Measurements from ENCODE around the gene GPC6.

Gene GPC6

DNA sequence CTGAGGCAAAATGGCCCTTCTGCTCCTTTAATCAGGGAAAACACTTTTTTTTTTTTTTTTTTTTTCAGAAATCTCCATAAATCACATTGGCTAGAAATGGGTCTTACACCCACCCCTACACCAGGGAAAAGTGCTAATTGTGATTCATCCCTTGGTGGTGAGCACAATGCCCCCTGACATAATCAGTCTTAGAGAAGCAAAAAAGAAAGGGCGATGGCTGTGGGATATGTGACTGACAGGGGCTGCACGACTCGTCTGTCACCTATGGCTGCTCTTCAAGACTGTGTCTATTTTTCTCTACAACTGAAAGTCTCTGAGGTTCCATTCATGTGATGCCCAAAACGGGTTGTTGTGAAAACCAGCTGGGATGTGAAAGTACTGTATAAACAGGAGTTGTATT lies 3.6 kb upstream of the GPC6 start:
- no peak for DNase-seq (ENCODE audit: low read depth)
- TF ChIP-seq, protein P1, sequence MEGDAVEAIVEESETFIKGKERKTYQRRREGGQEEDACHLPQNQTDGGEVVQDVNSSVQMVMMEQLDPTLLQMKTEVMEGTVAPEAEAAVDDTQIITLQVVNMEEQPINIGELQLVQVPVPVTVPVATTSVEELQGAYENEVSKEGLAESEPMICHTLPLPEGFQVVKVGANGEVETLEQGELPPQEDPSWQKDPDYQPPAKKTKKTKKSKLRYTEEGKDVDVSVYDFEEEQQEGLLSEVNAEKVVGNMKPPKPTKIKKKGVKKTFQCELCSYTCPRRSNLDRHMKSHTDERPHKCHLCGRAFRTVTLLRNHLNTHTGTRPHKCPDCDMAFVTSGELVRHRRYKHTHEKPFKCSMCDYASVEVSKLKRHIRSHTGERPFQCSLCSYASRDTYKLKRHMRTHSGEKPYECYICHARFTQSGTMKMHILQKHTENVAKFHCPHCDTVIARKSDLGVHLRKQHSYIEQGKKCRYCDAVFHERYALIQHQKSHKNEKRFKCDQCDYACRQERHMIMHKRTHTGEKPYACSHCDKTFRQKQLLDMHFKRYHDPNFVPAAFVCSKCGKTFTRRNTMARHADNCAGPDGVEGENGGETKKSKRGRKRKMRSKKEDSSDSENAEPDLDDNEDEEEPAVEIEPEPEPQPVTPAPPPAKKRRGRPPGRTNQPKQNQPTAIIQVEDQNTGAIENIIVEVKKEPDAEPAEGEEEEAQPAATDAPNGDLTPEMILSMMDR (IDR thresholded peaks at IDR 0.05; ENCODE audit: low read depth, low read length, missing control alignments): no peak
- H3K4me3 ChIP-seq (ENCODE audit: low read depth, low read length): no peak overlapping the region

DNA sequence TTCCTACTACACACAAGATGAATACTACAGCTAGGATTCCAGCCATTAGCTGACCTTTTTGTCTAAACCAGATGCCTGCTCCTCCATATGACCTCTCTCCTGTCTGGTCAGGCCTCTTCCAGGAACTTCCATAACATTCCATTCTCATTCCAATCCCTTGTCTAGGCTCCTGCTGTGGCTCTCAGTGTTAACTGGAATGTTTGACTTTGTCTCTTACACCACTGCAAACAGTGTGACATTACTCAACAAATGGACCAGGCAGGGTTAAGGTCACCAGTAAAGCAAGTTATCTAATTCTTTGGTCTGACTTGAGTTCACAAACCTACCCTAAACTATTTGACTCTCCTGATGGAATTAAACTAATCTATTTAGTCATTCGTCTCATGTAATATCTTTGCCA lies 2.1 kb upstream of the GPC6 start:
- TF ChIP-seq, protein P1 (IDR thresholded peaks at IDR 0.05; ENCODE audit: low read depth, low read length, missing control alignments): no peak
- H3K4me3 ChIP-seq (ENCODE audit: low read depth, low read length): no peak overlapping the region
- no peak for DNase-seq (ENCODE audit: low read depth)

DNA sequence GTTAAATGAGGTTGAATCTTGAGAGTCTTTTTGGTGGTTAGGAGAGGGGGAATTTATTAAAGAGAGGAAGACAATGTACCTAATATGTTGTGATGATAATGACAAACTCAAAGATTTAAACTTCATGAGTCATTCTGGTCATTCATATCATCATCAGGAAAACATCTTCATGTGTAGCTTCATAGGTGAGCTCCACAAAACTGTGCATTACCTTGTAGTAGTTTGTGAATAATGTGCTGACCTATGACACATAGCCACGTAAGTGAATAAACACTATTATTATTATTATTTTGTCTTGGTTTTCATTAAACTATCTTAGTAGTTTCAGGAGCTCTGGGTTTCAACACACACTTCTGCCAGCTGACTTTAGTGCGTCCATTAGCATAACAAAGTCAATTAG lies 997 bp upstream of the GPC6 start:
- H3K4me3 ChIP-seq (ENCODE audit: low read depth, low read length): no peak overlapping the region
- TF ChIP-seq, protein P1 (IDR thresholded peaks at IDR 0.05; ENCODE audit: low read depth, low read length, missing control alignments): no peak
- DNase-seq (ENCODE audit: low read depth): no peak

DNA sequence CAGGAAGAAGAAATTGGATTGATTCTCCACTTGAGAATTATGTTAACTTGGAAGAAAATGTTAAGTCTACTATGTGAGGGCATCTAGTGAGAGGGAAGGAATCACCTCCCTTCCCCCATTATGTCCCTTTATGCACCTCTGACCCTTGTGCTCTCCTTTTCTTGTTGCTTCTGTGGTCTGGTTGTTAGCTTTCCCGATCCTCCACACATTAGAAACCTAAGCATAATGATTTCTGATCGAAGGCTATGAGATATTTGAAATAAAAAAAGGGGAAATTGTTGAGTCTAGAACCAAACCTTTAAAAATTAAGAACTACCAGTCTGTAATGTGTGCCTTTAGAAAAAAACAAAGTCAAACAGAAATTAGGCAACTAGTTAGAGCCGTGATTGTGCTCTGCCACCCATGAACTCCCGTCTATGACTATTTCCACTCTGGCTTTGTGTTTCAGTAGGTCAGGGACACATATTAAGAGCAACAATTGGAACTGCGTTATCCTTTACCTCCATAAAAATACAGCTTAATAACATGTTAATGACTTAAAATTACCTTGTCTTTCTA lies 463 bp upstream of the GPC6 start:
- TF ChIP-seq, protein P1 (IDR thresholded peaks at IDR 0.05; ENCODE audit: low read depth, low read length, missing control alignments): no peak
- H3K4me3 ChIP-seq (ENCODE audit: low read depth, low read length): no peak overlapping the region
- no peak for DNase-seq (ENCODE audit: low read depth)

DNA sequence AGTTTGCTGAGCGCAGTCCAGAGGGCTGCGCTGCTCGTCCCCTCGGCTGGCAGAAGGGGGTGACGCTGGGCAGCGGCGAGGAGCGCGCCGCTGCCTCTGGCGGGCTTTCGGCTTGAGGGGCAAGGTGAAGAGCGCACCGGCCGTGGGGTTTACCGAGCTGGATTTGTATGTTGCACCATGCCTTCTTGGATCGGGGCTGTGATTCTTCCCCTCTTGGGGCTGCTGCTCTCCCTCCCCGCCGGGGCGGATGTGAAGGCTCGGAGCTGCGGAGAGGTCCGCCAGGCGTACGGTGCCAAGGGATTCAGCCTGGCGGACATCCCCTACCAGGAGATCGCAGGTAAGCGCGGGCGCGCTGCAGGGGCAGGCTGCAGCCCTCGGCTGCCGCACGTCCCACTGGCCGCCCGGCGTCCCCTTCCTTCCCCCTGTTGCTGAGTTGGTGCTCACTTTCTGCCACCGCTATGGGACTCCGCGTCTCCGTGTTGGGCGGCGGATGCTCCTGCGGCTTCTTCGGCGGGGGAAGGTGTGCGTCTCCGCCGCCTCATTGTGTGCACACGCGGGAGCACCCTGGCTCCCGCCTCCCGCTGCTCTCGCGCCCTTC lies 772 bp downstream of the GPC6 start:
- DNase-seq (ENCODE audit: low read depth): no peak
- TF ChIP-seq, protein P1 (IDR thresholded peaks at IDR 0.05; ENCODE audit: low read depth, low read length, missing control alignments): no peak
- H3K4me3 ChIP-seq (ENCODE audit: low read depth, low read length): no peak overlapping the region

DNA sequence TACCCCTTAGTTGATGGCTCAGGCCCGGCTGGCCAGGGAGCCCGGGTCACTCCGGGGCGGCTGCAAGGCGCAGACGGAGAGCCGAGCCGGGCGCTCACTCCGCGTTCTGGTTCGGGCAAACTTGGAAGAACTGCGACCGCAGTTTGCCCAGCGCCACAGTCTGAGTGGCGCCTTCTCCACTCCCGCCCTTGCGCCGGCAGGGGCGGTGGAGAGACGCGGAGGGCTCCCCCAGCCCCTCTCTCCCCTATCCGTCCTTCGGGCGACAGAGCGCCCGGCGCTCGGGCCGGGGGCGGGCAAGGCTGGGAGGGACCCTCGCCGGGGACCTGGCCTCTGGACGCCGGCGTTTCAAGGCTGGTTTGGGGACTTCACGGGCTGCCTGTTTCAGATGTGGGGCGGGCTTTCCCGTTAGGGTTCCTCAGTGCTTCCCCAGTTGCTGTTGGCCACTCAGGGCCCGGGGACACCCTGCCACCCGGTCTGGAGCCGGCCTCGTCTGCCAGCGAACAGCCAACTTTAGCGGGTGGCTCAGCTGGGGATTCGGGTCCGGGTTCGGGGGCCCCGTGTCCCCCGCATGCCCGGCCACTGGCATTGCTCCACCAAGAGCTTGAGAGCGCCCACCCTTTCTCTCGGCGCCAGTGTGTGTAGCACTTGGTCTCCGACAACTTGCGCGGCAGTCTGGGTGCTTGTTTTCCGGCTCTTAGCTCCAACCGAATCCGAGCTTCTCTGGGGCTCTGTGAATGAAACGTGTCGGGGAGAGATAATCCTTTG lies 1.5 kb downstream of the GPC6 start:
- H3K4me3 ChIP-seq (ENCODE audit: low read depth, low read length): no peak overlapping the region
- TF ChIP-seq, protein P1 (IDR thresholded peaks at IDR 0.05; ENCODE audit: low read depth, low read length, missing control alignments): no peak
- DNase-seq (ENCODE audit: low read depth): no peak

DNA sequence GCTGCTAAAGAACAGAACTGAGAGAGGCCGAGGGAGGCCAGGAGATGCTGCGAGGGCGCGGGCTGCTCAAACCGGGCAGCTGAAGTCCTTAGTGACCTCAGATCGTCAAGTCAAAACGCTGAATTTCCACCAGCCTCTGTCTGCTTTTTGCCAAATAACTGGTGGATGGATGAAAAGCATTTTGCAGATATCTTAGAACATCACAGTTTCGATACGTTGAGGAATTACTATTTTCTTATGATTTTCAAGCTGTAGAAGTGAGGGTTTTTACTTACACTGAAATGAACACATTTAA lies 2.0 kb downstream of the GPC6 start:
- no peak overlapping the region for H3K4me3 ChIP-seq (ENCODE audit: low read depth, low read length)
- no peak for DNase-seq (ENCODE audit: low read depth)
- TF ChIP-seq, protein P1 (IDR thresholded peaks at IDR 0.05; ENCODE audit: low read depth, low read length, missing control alignments): no peak

Data from GM12864 (cell line).